ENCODE measurements around the gene TMIE. TPM values are rescaled to one million over a fixed set of nuclear protein-coding genes. Genes with fewer than 3 reads are reported as not detected.

The TMIE gene
- total and polyA plus RNA-seq, 9 of the 15 experiments (the other 6 are each of a cell fraction or from before 2014, with no cell fraction given), result not detected

GRCh38 chr3:46750555-46751038 lies 49.4 kb downstream of the TMIE start (continued):
- TF ChIP-seq ZBTB33 (CRISPR knock-in tag; IDR thresholded peaks at IDR 0.05) (peak; percentile 88), MYBL2 (IDR thresholded peaks at IDR 0.05; ENCODE audit: low read depth) (no peak), MYBL2 (CRISPR knock-in tag; IDR thresholded peaks at IDR 0.05; ENCODE audit: borderline replicate concordance) (peak; percentile 33; the same call in 1 of the 2 replicates), CBX3 (IDR thresholded peaks at IDR 0.05; ENCODE audit: borderline replicate concordance in 1 of 2, low read length in 2 of 2) (peak in 1 of 2 experiments; percentile 85; a peak in 1 of 3 replicates), L3MBTL2 (IDR thresholded peaks at IDR 0.05) (peak; percentile 98), ZBTB49 (CRISPR knock-in tag; IDR thresholded peaks at IDR 0.05; ENCODE audit: borderline replicate concordance) (0 out of 2 replicates have a peak, but pooled peaks have one; percentile 46), ZNF239 (CRISPR knock-in tag; IDR thresholded peaks at IDR 0.05) (no peak), CREB3L1 (IDR thresholded peaks at IDR 0.05; ENCODE audit: borderline replicate concordance, low read depth) (peak; percentile 60; the same call in 1 of the 2 replicates), MGA (IDR thresholded peaks at IDR 0.05) (peak; percentile 98)

Data from K562 (cell line).